Transverse colon (tissue), 3 donors: ENCODE results near the gene NUP37.

Experiments
- EP300 ChIP-seq: sonication (generic); formaldehyde crosslinking; IDR thresholded peaks from one replicate; pipeline ENCODE4 v1.6.1; 2017; ENCODE audit warnings: antibody characterized with exemption, low read depth
- TF ChIP-seq, protein P1 (sequence below), 5 experiments: fragments of 200-600 bp in 3 of 5; fragments of 450-650 bp in 2 of 5; sonication (generic) in 3 of 5; IDR thresholded peaks; 1 replicate in 2 of 5; 2 replicates in 3 of 5; pipeline ENCODE4 v1.5.1; 2016 to 2017; ENCODE audit warnings: antibody characterized with exemption in 5 of 5, inconsistent platforms in 3 of 5, mild to moderate bottlenecking in 2 of 5, moderate library complexity in 1 of 5

GRCh38 chr12:102062419-102062806 lies 57.5 kb downstream of the NUP37 start:
- TF ChIP-seq EP300 = no peak
- TF ChIP-seq, protein P1, sequence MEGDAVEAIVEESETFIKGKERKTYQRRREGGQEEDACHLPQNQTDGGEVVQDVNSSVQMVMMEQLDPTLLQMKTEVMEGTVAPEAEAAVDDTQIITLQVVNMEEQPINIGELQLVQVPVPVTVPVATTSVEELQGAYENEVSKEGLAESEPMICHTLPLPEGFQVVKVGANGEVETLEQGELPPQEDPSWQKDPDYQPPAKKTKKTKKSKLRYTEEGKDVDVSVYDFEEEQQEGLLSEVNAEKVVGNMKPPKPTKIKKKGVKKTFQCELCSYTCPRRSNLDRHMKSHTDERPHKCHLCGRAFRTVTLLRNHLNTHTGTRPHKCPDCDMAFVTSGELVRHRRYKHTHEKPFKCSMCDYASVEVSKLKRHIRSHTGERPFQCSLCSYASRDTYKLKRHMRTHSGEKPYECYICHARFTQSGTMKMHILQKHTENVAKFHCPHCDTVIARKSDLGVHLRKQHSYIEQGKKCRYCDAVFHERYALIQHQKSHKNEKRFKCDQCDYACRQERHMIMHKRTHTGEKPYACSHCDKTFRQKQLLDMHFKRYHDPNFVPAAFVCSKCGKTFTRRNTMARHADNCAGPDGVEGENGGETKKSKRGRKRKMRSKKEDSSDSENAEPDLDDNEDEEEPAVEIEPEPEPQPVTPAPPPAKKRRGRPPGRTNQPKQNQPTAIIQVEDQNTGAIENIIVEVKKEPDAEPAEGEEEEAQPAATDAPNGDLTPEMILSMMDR (IDR thresholded peaks at IDR 0.05) = no peak
